GM20000 (cell line): ENCODE data around the gene PPP6R3.
A peak's percentile ranks its signal among the peaks of the same experiment; 100 is the strongest.

ENCODE experiments used
- DNase-seq: peaks from one replicate; pipeline ENCODE4 v3.0.0; 2012; ENCODE audit warnings: low spot score
- TF ChIP-seq, protein P1 (sequence below): IDR thresholded peaks from 2 replicates; pipeline ENCODE4 v1.5.1; 2012; ENCODE audit warnings: mild to moderate bottlenecking, control low read depth; ENCODE audit errors: extremely low read depth, missing control alignments

PPP6R3 gene

GRCh38 chr11:68436985-68437926, 23.3 kb upstream of the PPP6R3 start:
- DNase-seq = no peak
- TF ChIP-seq, protein P1, sequence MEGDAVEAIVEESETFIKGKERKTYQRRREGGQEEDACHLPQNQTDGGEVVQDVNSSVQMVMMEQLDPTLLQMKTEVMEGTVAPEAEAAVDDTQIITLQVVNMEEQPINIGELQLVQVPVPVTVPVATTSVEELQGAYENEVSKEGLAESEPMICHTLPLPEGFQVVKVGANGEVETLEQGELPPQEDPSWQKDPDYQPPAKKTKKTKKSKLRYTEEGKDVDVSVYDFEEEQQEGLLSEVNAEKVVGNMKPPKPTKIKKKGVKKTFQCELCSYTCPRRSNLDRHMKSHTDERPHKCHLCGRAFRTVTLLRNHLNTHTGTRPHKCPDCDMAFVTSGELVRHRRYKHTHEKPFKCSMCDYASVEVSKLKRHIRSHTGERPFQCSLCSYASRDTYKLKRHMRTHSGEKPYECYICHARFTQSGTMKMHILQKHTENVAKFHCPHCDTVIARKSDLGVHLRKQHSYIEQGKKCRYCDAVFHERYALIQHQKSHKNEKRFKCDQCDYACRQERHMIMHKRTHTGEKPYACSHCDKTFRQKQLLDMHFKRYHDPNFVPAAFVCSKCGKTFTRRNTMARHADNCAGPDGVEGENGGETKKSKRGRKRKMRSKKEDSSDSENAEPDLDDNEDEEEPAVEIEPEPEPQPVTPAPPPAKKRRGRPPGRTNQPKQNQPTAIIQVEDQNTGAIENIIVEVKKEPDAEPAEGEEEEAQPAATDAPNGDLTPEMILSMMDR = no peak

DNA sequence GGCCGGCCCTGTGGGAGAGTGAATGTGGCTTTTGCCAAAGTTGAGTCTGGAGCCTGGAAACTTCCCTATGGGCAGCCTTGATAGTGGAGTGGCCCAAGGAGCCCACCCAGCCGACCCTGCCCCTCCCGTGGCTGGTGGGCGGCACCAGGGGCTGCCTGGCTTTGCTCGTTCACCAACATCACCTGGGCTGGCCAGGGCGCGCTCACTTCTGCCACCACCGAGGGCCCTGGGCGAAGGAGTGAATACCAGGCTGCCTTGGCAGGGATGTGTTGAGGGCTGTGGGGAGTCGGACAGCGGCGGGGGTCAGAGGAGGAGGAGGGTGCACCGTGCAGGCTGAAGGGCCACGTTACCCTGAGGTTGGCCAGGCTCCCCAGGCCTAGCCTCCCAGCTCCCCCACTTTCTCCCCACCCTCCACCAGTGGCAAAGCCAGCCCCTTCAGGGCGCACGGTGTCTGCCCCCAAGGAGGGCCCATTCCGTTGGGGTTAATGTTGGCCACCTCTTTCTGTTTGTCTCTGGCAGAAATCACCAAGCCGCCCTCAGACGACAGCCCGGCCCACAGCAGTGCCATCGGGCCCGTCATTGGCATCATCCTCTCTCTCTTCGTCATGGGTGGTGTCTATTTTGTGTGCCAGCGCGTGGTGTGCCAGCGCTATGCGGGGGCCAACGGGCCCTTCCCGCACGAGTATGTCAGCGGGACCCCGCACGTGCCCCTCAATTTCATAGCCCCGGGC, 22.5 kb upstream of the PPP6R3 start:
- no peak for DNase-seq
- TF ChIP-seq, protein P1 = no peak

- DNase-seq = peak; percentile 31
- TF ChIP-seq, protein P1 = no peak
Measured at GRCh38 chr11:68438658-68439259, 21.8 kb upstream of the PPP6R3 start.

DNA sequence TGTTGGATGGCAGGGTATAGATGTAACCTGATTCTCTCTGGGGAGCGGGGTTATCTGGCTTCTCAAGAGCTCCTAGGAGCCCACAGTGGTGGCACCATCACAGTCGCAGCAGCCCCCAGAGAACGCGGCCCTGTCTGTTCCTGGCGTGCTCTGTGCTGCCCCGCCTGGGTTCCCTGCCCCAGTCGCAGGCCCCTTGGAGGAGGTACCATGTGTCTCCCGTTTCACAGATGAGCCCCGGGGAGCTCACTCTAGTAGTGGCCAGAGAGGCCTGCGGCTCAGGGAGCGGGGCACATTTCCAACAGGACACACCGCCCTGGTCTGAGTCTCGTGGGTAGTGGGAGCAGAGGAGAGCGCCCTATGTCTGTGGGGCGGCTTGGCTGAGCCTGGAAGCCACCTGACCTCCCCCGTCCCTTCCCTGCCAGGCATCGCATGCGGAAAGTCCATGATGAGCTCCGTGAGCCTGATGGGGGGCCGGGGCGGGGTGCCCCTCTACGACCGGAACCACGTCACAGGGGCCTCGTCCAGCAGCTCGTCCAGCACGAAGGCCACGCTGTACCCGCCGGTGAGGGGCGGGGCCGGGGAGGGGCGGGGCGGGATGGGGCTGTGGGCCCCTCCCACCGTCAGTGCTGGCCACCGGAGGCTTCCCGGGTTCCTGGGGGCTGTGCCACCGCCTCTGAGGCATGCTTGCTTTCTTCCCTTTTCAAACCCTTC, 21.0 kb upstream of the PPP6R3 start:
- TF ChIP-seq, protein P1 = no peak
- peak; percentile 27 for DNase-seq

DNA sequence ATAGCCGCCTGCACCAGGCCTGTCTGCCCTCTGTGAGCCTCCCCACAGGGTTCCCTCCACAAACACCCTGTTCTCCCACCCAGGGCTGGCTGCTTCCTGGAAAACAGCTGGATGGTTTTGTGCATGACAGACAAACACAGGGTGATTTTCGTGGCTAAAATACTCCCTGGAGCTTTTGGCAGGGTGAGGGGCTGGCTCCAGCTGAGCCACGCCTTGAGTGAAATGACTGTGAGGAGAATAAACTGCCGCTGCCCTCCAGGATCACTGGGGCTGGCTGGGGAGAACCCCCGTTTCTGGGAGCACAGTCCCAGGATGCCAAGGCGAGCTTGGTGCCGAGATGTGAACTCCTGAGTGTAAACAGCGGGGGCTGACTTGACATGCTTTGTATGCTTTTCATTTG, 20.3 kb upstream of the PPP6R3 start:
- DNase-seq = peak; percentile 37
- TF ChIP-seq, protein P1 = no peak

GRCh38 chr11:68441466-68442230, 18.9 kb upstream of the PPP6R3 start:
- TF ChIP-seq, protein P1 = no peak
- peak; percentile 29 for DNase-seq
